ENCODE data around the gene CCT5. TPM values are rescaled to one million over a fixed set of nuclear protein-coding genes. Genes with fewer than 3 reads are reported as not detected.

Gene CCT5
- total RNA-seq, 3 donors from 2014 or later = 120 to 155 (median 122) TPM

GRCh38 chr5:10248378-10249260 is 1.5 kb upstream of the CCT5 start:
- H3K9me3 ChIP-seq = no peaks in the 10 kb centered on the region
- peak overlapping the region; percentile 44 for H3K4me3 ChIP-seq
- no peak for TF ChIP-seq CTCF (IDR thresholded peaks at IDR 0.05)
- H3K4me1 ChIP-seq (ENCODE audit: low read depth) = peaks cover 25% of the 10 kb centered on the region
- no peaks in the 10 kb centered on the region for H3K36me3 ChIP-seq (ENCODE audit: low read depth)
- ATAC-seq = no peak
- intact Hi-C loops (cut with DNase I, micrococcal nuclease) = no loop called here
- DNase-seq = peak in 2 of 3 donors; percentile 13 to 30

- peak; percentile 26 for ATAC-seq
- Histone ChIP-seq H3K36me3 (ENCODE audit: low read depth) (no peaks in the 10 kb centered on the region), H3K9me3 (no peaks in the 10 kb centered on the region), H3K4me1 (ENCODE audit: low read depth) (peaks cover 25% of the 10 kb centered on the region), H3K4me3 (peak overlapping the region; percentile 98)
- intact Hi-C loops (cut with DNase I, micrococcal nuclease) = no loop called here
- no peak for TF ChIP-seq CTCF (IDR thresholded peaks at IDR 0.05)
- DNase-seq = no peak
These were observed 761 bp downstream of the CCT5 start for GRCh38 chr5:10250806-10251276.

GRCh38 chr5:10251405-10251804 is 1.3 kb downstream of the CCT5 start:
- Histone ChIP-seq H3K9me3 (no peaks in the 10 kb centered on the region), H3K36me3 (ENCODE audit: low read depth) (no peaks in the 10 kb centered on the region), H3K4me3 (no peak overlapping the region), H3K4me1 (ENCODE audit: low read depth) (peaks cover 25% of the 10 kb centered on the region)
- ATAC-seq (no peak), DNase-seq (no peak)
- TF ChIP-seq CTCF (IDR thresholded peaks at IDR 0.05) = no peak
- intact Hi-C loops (cut with DNase I, micrococcal nuclease) = no loop called here

GRCh38 chr5:10253390-10253789 is 3.3 kb downstream of the CCT5 start:
- ATAC-seq = no peak
- Histone ChIP-seq H3K4me3 (no peak overlapping the region), H3K9me3 (no peaks in the 10 kb centered on the region), H3K4me1 (ENCODE audit: low read depth) (peaks cover 20% of the 10 kb centered on the region), H3K36me3 (ENCODE audit: low read depth) (peaks cover 16% of the 10 kb centered on the region)
- intact Hi-C loops (cut with DNase I, micrococcal nuclease) = no loop called here
- DNase-seq = no peak
- no peak for TF ChIP-seq CTCF (IDR thresholded peaks at IDR 0.05)

- no peaks in the 10 kb centered on the region for H3K9me3 ChIP-seq
- intact Hi-C loops (cut with DNase I, micrococcal nuclease) = no loop called here
- H3K4me1 ChIP-seq (ENCODE audit: low read depth) = peaks cover 16% of the 10 kb centered on the region
- ATAC-seq (no peak), DNase-seq (no peak)
- H3K36me3 ChIP-seq (ENCODE audit: low read depth) = peaks cover 18% of the 10 kb centered on the region
- H3K4me3 ChIP-seq = no peak overlapping the region
- TF ChIP-seq CTCF (IDR thresholded peaks at IDR 0.05) = no peak
These were observed 4.6 kb downstream of the CCT5 start for GRCh38 chr5:10254686-10255085.

Measured in mucosa of descending colon (tissue), 3 donors.